ENCODE results near the gene SZT2.
"Not testable (repeated sequence)": the region's sequence is repeated elsewhere in the genome, so short reads cannot be mapped to it uniquely, and the experiment has no call there.

SZT2 gene

GRCh38 chr1:43501806-43502205 lies 112.1 kb downstream of the SZT2 start:
- DNase-seq = not testable (repeated sequence)

- no peak for DNase-seq
These were observed 113.8 kb downstream of the SZT2 start for GRCh38 chr1:43503534-43503933.

All from hippocampal formation (tissue), 2 donors.